GM18861 (cell line): Measurements from ENCODE around the gene DAZAP1.

Experiments
- ATAC-seq: cut with Tn5 transposase; IDR thresholded peaks from one replicate; pipeline ENCODE4 v1.9.1; 2021; ENCODE audit not compliant: unreplicated experiment

Gene DAZAP1

DNA sequence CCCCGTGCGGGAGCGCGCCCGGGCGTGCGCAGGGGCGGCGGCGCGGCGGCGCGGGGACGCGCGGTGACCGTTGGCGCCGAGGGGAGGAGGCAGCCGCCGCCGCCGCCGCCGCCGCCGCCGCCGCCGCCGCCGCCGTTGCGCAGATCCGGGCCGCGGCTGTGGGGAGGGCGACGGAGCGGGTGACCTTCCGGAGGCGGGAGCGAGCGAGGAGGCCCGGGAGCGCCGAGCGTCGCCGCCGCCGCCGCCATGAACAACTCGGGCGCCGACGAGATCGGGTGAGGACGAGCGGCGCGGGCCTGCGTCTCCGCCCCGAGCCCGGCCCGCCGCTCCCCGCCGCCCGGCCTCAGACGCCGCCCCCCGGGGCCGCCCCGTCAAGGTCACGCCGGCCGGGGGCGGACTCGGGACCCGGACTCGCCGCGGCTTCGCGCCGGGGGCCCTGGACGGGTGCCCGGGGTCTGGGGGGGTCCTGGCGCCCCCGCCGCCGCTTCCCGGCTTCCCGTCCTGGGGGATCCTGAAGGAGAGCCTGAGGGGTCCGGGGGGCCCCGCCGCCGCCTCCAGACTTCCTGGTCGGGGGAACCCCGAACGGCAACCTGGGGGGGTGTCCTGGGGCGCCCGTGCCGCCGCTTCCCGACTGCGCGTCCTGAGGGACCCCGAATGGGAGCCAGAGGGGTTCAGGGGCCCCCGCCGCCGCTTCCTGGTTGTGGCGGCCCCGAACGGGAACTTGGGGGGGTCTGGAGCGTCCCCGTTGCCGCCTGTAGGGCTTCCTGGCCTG, at the start of gene DAZAP1:
TSS of gene DAZAP1 (plus strand) at position 59 of the 772 bp plus-strand sequence. CDS start at position 247, 188 bp downstream.
- ATAC-seq, result no peak

DNA sequence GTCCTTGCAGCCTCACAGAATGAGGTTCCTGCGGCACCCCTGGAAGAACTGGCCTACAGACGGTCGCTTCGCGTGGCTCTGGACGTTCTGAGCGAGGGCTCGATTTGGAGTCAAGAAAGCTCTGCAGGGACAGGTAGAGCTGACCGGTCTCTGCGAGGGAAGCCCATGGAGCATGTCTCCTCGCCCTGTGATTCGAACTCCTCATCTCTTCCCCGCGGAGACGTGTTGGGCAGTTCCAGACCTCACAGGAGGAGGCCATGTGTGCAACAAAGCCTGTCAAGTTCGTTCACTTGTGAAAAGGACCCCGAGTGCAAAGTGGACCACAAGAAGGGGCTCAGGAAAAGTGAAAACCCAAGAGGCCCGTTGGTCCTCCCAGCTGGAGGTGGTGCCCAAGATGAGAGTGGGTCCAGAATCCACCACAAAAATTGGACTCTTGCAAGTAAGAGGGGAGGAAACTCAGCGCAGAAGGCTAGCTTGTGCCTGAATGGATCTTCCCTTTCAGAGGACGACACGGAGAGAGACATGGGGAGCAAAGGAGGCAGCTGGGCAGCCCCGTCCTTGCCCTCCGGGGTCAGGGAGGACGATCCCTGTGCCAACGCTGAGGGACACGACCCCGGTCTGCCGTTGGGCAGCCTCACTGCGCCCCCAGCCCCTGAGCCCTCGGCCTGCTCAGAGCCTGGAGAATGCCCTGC, 47.1 kb upstream of the DAZAP1 start:
- ATAC-seq, result no peak

DNA sequence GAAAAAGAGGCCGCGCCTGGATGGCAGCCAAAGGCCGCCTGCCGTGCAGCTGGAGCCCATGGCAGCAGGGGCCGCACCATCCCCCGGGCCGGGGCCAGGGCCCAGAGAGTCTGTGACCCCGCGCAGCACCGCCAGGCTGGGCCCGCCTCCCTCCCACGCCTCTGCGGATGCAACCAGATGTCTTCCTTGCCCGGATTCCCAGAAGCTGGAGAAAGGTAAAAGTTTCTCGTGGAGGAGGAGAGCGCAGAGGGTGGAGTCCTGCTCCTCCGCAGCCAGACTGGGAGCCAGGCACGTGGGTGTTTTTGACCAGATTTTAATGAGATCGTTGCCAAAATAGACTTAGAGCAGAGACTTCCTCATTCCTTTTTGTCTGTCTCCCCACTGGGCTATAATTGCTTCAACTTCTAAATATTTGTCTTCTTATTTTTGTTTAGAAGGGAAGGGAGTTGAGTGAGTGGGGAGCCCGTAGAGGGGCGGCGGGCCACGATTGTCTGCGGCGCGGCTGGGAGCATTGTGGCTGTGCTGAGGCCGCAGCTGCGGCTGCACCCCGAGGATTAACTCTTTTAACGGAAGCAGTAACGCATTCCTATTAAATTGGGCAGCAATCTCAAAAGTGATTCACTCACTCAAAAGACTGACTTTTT, 46.4 kb upstream of the DAZAP1 start:
- ATAC-seq, result no peak

DNA sequence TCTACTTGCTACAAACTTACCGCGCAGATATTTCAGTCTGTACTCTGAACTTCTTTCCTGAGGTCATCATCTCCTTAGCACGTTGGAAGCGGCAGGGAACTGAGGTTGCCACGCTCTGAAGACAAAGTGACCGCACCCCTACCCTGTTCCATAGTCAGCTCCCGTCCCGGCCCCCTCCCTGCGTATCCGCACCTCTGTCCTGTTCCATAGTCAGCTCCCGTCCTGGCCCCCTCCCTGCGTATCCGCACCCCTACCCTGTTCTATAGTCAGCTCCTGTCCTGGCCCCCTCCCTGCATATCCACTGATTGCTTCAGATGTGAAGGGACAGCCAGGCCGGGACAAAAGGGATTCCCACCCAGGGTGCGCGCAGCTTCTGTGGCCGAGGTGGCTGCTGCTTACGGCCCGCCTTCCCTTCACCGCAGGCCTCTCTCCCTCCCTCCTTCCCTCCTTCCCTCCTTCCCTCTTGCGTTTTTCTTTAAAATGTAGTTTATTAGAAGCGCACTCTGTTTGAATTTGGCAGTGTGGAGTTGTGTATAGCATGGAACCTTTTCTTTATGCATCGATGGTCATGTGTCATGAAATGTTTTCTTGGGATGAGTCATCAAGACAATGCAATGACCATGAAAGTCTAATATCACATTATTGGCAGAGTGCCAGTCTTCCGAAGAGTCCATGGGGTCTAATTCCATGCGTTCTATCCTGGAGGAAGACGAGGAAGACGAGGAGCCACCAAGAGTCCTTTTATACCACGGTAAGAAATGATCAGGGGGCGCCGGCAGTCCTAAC, 45.6 kb upstream of the DAZAP1 start:
- no peak for ATAC-seq

DNA sequence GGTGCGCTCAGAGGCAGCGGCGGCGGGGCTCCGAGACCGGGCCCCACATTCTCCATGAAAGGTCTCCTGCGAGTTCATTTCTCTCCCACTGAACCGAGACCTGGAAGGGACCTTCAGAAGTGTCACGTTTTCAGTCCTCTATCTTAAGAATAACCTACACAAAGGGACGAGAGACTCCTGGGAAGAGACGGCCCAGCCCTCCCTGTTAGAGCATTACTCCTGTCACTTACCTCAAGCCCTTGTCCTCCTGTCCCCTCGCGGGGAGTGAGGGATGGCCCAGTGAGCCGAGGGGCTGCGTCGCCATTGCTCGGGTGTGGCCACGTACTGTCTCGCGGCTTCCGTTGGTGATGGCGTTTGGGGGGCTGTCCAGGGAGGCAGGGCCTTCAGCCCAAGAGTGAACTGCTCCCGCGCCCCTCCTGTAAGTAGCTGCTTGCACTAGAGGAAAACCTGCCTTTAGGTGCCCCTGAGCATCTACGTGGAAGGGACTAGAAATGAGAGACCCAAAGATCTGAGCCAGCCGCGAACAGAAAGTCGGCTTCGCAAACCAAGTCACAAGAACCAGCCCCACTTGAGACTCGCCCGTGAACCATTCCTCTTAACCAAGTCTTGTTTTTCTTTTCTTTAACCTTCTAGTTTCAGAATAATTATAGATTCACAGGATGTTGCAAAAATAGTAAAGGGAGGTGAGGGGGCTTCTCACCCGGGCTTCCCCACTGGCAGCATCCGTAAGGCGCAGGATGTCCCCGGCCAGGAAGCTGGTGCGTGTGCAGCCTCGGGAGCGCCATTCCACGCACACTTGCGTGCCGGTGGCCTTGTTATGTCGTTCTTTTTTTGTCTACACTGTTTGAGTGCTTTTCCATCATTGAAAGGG, 44.8 kb upstream of the DAZAP1 start:
- ATAC-seq, result no peak

DNA sequence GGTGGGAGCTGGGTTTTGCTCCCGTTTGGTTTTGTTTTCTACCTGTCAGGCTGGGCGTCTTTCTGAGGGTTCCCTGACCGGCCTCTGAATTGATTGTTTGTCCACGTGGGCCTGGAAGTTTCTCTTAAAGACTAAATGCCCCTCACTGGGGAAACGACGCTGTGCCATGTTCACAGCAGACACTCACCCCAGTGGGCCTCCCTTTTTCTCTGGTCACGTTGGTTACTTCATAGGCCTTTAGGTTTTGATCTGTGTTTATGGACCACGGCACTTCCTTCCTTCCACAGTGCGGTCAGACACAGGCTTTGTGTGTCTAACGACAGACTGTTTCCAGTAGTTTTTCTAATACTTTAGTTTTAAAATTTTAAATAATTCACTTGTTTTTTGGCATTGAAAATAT, 43.8 kb upstream of the DAZAP1 start:
- no peak for ATAC-seq

DNA sequence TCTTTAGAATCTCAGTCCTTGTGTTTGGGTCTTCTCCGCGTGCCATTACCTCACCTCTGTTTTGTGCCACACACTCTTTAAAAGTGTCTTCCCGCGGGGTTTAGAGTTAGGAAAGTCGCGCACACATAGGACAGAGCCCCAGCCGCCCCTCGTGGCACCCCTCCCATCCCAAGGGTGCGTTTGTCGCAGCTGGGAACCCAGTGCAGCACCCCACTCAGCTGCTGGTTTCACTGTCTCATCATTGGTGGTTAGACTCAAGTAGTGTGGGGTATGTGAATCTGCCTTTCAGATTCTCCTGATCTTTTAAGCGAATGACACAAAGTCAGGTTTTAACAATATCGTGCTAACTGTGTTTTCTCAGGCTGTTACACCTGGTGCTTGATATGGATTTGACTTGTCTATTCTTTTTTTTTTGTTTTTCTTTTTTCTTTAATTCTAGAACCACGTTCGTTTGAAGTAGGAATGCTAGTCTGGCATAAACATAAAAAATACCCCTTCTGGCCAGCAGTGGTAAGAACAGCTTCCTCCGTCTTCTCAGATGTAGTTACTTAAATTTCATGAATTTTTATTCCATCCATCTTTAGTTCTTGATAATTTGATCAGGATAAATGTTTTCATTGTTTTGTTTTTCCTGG, 43.2 kb upstream of the DAZAP1 start:
- no peak for ATAC-seq

DNA sequence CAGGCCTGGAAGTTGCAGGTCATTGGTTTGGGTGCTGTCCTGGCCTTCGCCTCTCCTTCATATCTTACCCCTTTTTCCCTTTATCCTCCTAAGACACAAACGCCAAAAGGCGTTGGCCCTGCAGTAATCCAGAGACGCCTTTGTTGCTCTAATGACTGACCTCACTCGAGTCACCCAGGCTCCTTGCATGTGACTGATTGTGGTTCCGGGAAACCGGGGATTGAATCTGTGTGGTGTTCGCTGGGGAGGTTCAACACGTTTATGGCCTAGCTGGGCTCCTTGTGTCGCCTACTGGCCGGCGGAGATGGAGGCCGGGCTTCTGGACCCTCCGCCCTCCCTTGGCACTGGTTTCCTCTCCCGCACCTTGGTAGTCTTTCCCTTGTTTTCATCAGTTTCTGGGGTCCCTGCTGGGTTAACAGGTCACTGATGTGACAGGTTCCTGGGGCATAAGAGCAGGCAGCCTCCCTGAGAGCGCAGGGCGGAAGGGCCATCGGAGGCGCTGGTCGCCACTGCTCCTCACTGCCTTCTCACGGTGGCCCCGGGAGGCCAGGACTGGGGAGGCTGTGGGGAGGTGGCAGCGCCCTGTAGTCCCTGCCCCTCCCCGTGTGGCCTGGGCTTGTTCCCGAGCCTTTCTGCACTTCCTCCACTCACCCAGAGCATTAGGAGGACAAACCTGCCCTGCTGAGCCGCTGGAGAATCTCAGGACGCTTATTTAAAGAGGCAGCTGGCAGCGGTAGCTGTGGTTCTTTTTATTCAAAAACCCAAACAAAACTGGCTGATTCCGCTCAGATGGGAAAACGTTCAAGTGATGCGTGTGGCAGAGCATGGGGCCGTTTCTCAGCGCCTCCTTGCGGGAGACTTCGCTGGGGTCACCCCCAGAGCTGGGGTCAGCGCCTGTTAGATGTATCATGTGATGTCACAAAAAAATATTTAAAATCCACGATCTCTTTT, 41.8 kb upstream of the DAZAP1 start:
- no peak for ATAC-seq

DNA sequence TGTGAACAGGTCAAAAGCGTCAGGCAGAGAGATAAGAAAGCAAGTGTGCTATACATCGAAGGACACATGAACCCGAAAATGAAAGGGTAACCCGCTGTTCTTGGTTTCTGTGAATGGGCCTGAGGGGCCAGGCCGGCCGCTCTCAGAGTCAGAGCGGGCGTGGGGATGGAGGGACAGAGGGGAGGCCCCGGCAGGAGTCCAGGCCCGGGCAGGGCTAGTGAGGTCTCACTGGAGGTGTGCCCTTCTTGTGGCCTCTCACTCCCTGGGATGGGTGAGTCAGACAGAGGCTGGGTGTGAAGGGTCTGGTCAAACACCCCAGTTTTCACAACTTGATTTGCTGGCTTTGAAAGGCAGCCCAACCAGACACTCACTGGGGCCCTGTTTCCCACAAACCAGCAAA, 41.1 kb upstream of the DAZAP1 start:
- no peak for ATAC-seq

DNA sequence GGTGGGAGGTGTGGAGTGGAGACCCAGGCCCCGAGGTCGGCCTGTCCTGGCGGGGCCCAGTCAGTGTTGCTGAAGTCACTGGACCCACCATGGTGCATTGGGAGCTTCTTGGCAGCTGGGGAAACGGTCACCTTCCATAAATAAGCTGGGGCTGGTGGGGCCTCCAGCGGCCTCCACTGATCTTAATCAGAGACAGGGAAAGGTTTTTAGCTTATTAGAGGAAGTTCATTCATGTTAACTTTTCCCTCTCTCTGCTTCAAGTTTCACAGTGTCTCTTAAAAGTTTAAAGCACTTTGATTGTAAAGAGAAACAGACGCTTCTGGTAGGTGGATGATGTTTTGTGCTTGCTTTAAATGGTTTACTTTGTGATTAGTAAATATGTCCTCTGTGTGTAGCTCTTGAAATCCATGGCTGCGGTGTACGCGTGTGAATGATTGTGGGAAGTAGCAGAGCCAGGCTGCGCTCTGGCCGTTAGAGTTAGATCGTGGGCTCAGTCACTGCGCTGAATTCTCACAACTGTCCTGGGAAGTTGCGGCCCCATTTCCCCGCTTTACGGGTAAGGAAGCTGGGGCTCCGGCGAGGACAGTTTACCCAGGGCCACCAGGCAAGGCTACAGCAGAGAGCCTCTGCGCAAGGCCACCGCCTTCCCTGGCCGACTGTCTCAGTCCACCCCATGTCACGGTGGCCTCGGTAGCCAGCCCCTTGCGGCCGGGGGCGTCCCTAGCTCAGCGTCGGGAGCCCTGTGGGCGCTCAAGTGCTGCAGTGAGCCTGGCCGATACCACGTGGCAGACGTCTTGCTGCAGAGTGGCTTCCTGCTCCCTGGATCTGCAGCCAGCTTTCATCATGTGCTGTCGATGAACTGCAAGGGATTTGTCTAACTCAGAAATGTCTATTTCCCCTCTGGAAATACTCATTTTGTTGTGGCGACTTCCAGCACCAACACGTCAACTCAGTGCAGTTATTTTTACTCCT, 40.2 kb upstream of the DAZAP1 start:
- no peak for ATAC-seq

DNA sequence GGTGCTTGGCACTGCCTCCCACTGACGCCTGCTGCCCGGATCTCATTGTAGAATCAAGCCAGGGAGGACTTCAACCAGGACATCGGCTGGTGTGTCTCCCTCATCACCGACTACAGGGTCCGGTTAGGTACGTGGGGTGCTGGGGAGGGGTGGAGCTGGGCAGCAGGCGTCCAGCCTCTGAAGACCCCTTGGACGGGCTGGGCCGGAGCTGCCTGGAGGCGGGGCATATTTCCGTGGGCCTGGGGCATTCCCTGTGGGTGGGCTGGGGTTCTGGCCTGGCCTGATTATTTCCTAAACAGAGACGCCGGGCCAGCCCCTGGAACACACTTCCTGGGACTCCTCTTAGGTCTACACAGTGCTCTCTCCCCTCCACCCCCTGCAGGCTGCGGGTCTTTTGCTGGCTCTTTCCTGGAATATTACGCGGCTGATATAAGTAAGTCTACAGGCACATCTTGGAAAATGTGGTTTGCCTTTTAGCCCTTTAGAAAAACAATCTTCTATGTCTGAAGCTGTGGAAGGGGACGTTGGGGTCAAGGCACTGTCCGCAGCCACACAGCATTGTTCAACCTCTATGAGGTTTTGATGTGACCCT, 38.1 kb upstream of the DAZAP1 start:
- no peak for ATAC-seq

DNA sequence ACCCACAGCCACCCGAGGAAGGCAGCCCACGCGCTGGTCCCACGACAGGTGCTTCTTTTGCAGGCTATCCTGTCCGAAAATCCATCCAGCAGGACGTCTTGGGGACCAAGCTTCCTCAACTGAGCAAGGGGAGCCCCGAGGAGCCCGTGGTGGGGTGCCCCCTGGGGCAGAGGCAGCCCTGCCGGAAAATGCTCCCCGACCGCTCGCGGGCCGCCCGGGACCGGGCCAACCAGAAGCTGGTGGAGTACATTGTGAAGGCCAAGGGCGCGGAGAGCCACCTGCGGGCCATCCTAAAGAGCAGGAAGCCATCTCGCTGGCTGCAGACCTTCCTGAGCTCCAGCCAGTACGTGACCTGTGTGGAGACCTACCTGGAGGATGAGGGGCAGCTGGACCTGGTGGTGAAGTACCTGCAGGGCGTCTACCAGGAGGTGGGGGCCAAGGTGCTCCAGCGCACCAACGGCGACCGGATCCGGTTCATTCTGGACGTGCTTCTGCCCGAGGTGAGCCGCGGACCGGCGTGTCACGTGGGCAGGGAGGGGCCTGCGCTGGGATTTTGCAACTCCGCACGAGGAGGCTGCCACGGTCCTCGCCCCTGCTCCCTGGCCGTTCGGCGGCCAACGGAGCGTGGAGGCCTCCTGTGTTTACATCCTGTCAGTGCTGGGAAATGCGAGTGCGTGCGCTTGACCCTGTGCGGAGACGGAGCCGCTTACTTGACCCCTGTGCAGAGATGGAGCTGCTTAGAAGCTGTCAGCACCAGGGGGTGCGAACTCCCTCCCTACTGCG, 36.6 kb upstream of the DAZAP1 start:
- no peak for ATAC-seq

DNA sequence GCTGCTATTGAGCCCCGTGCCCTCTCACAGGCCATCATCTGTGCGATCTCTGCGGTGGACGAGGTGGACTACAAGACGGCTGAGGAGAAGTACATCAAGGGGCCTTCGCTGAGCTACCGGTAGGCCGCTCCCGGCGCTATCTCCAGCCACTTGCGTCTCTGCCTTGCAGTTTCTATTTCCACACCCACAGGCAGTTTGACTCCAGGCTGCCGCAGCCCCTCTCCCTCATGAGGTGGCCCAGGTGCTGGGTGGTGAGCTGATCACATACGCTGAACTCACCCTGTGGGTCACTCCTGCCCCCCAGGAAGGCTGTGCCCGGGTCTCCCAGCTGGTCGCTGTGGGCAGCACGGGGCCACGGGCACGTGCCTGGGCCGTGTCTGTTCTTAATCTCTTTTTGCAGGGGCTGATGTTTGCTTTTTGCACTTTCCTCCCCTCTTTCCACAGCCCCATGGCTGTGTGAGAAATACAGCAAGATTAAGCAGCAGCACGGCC, 34.3 kb upstream of the DAZAP1 start:
- no peak for ATAC-seq

DNA sequence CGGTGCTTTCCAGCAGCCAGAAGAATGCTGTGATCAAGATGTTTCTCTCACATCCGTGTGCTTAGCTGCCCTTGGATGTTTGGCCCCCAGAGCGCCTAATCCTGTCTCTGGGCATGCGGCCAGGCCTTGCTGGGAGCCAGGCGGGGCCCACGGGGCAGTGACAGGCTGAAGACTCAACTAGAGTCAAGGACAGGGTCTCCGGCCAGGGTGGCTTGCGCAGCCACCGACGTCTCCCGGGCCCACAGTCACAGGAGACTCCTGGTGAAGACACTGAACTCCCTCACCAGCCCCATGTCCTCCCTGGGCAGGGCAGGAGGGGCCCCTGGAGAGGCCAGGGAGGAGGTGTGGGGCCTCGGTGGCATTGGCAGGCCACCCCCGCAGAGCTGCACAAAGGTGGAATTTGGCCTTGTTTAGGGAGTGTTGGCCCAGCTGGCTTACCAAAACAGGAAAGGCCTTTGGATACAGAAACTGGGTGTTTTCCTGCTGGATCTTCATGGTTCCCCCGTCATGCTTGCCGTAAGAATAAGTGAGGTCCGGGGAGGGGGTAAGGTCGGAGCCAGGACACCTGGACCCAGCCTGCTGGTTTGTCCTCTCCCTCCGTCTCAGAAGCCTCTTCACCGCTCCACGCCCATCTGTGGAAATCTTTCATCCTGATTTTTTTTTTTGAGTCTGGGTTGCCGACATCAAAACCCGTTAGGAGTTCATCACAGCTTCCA, 33.7 kb upstream of the DAZAP1 start:
- no peak for ATAC-seq

DNA sequence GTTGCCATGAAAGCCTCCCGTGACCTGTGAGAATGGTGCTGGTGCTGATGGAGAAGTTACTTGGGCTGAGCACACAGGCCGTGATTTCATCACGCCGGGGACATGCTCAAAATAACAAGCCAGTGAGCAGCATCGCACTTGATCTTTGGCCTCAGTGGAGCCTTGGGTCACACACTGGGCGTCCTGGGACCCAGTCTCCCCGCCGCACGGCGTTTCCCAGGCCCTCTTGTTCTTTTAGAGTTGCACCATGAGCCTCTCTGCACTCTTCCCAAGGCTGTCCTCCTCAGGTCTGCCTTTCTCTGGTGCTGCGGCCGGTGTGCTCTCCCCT, 33.2 kb upstream of the DAZAP1 start:
- ATAC-seq, result no peak

DNA sequence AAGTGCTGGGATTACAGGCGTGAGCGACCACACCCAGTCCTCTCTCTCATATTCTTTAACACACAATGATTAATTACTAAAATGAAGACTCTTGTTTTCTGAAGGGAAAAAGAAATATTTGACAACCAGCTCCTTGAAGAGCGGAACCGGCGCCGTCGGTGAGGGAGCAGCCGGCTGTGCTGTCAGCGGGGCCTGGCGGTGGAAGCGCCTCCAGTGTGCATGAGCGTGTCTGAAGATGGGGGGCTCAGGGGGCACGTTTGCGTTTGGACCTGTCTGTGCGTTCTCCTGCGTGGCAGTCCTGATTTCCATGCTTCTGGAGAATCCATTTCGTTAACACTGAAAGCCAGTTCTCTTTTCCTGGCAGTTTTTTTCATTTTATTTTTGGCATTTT, 31.0 kb upstream of the DAZAP1 start:
- no peak for ATAC-seq
